ENCODE data around the gene CEP290. TPM values are rescaled to one million over a fixed set of nuclear protein-coding genes. Genes with fewer than 3 reads are reported as not detected.

The CEP290 gene
- total and polyA plus RNA-seq, 2 experiments from 2014 or later = 12.1 to 17.0 TPM

- peaks cover 7% of the 10 kb centered on the region for H4K20me1 ChIP-seq (ENCODE audit: insufficient read depth, poor library complexity, severe bottlenecking)
- H3K27ac ChIP-seq = no peak overlapping the region
- no peaks in the 10 kb centered on the region for H3K36me3 ChIP-seq (replicated peaks; ENCODE audit: insufficient read depth, low read depth)
- H3K4me2 ChIP-seq = no peak overlapping the region
- no peak overlapping the region for H3K4me3 ChIP-seq
- H3K79me2 ChIP-seq = peaks cover 30% of the 10 kb centered on the region
- no peak overlapping the region for H2AFZ ChIP-seq
- DNase-seq (ENCODE audit: low spot score) = no peak
- H3K4me1 ChIP-seq (ENCODE audit: insufficient read depth) = no peaks in the 10 kb centered on the region
- TF ChIP-seq EZH2phosphoT487 (IDR thresholded peaks at IDR 0.05; ENCODE audit: low read depth, severe bottlenecking, unreplicated experiment) (no peak), EZH2 (IDR thresholded peaks at IDR 0.05; ENCODE audit: borderline replicate concordance) (no peak), CTCF (IDR thresholded peaks at IDR 0.05; ENCODE audit: poor library complexity) (no peak)
- H3K9me3 ChIP-seq (ENCODE audit: low read depth) = no peaks in the 10 kb centered on the region
- 96% methylated on average over 5 of the region's 5 CpGs for WGBS (ENCODE audit: low lambda C conversion rate, missing lambda C conversion rate)
- H3K27me3 ChIP-seq = no peaks in the 10 kb centered on the region
- no peaks in the 10 kb centered on the region for H3K9me2 ChIP-seq (replicated peaks; ENCODE audit: insufficient read depth)
Measured at GRCh38 chr12:88044035-88044434, 97.9 kb downstream of the CEP290 start.

GRCh38 chr12:88037770-88038169, 104.1 kb downstream of the CEP290 start:
- Histone ChIP-seq H3K79me2 (peaks cover 63% of the 10 kb centered on the region), H3K9me2 (replicated peaks; ENCODE audit: insufficient read depth) (no peaks in the 10 kb centered on the region), H3K27ac (no peak overlapping the region), H3K4me2 (peak overlapping the region; percentile 83), H3K4me1 (ENCODE audit: insufficient read depth) (peaks cover 21% of the 10 kb centered on the region), H3K9me3 (ENCODE audit: low read depth) (no peaks in the 10 kb centered on the region), H3K36me3 (replicated peaks; ENCODE audit: insufficient read depth, low read depth) (no peaks in the 10 kb centered on the region), H3K4me3 (no peak overlapping the region), H3K27me3 (no peaks in the 10 kb centered on the region), H4K20me1 (ENCODE audit: insufficient read depth, poor library complexity, severe bottlenecking) (peaks cover 8% of the 10 kb centered on the region), H2AFZ (no peak overlapping the region)
- no peak for TF ChIP-seq CTCF (IDR thresholded peaks at IDR 0.05; ENCODE audit: poor library complexity)
- TF ChIP-seq EZH2phosphoT487 (IDR thresholded peaks at IDR 0.05; ENCODE audit: low read depth, severe bottlenecking, unreplicated experiment) = no peak
- TF ChIP-seq EZH2 (IDR thresholded peaks at IDR 0.05; ENCODE audit: borderline replicate concordance) = no peak
- DNase-seq (ENCODE audit: low spot score) = no peak
- 60% methylated on average over 1 of the region's 1 CpG for WGBS (ENCODE audit: low lambda C conversion rate, missing lambda C conversion rate)

- no peaks in the 10 kb centered on the region for H3K9me3 ChIP-seq (ENCODE audit: low read depth)
- H2AFZ ChIP-seq = peak overlapping the region; percentile 94
- H3K79me2 ChIP-seq = peaks cover 51% of the 10 kb centered on the region
- H4K20me1 ChIP-seq (ENCODE audit: insufficient read depth, poor library complexity, severe bottlenecking) = peaks cover 8% of the 10 kb centered on the region
- H3K4me1 ChIP-seq (ENCODE audit: insufficient read depth) = peaks cover 21% of the 10 kb centered on the region
- no peaks in the 10 kb centered on the region for H3K27me3 ChIP-seq
- no peaks in the 10 kb centered on the region for H3K9me2 ChIP-seq (replicated peaks; ENCODE audit: insufficient read depth)
- peak; percentile 13 for DNase-seq (ENCODE audit: low spot score)
- WGBS (ENCODE audit: low lambda C conversion rate, missing lambda C conversion rate) = 25% methylated on average over 5 of the region's 5 CpGs
- no peaks in the 10 kb centered on the region for H3K36me3 ChIP-seq (replicated peaks; ENCODE audit: insufficient read depth, low read depth)
- H3K27ac ChIP-seq = peak overlapping the region; percentile 89
- TF ChIP-seq EZH2phosphoT487 (IDR thresholded peaks at IDR 0.05; ENCODE audit: low read depth, severe bottlenecking, unreplicated experiment) (no peak), EZH2 (IDR thresholded peaks at IDR 0.05; ENCODE audit: borderline replicate concordance) (no peak), CTCF (IDR thresholded peaks at IDR 0.05; ENCODE audit: poor library complexity) (no peak)
- H3K4me3 ChIP-seq = peak overlapping the region; percentile 88
- H3K4me2 ChIP-seq = peak overlapping the region; percentile 83
Measured at GRCh38 chr12:88036353-88036965, 105.4 kb downstream of the CEP290 start.

Measured in hepatocyte (in vitro differentiated cells).